ENCODE measurements around the gene SELE.

SELE gene

DNA sequence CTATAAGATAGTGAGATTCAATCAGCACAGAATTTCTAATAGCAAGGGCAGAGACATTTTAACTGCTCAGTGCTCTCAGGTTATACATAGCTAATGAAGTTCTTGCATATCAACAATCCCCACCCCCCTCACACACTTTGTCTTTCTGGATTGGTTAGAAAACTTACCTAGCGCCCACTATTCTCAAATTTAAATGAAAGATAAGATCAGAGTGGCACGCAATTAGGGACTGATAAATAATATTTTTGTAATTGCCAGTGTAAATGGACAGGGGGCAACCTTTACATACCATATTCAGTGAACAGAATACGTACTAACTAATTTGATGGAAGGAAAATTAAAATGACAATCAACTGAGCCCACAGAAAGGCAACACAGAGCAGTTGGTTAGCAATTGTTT is 34.2 kb downstream of the SELE start:
- Histone ChIP-seq H3K36me3 (replicated peaks; ENCODE audit: insufficient read depth, low read length) (no peaks in the 10 kb centered on the region), H3F3A (ENCODE audit: insufficient read depth, low read length) (peaks cover 1% of the 10 kb centered on the region; the same call in 1 of the 2 replicates), H3K9me2 (replicated peaks; ENCODE audit: insufficient read depth, low read length) (no peaks in the 10 kb centered on the region), H4K20me1 (ENCODE audit: insufficient read depth, low read length) (no peaks in the 10 kb centered on the region), H2AFZ (ENCODE audit: low read length) (no peak overlapping the region), H3K27ac (ENCODE audit: low read length) (no peak overlapping the region), H3K79me2 (ENCODE audit: low read length) (no peaks in the 10 kb centered on the region), H3K4me2 (ENCODE audit: low read depth, low read length) (no peak overlapping the region), H3K27me3 (replicated peaks; ENCODE audit: insufficient read depth, low read length) (peaks cover 17% of the 10 kb centered on the region), H3K9me3 (replicated peaks; ENCODE audit: insufficient read depth, low read length) (no peaks in the 10 kb centered on the region), H3K4me3 (ENCODE audit: low read length) (no peak overlapping the region), H3K9ac (ENCODE audit: low read length) (no peak overlapping the region), H3K4me1 (ENCODE audit: low read length) (peaks cover 5% of the 10 kb centered on the region)
- DNase-seq: no peak
- TF ChIP-seq, protein P1, sequence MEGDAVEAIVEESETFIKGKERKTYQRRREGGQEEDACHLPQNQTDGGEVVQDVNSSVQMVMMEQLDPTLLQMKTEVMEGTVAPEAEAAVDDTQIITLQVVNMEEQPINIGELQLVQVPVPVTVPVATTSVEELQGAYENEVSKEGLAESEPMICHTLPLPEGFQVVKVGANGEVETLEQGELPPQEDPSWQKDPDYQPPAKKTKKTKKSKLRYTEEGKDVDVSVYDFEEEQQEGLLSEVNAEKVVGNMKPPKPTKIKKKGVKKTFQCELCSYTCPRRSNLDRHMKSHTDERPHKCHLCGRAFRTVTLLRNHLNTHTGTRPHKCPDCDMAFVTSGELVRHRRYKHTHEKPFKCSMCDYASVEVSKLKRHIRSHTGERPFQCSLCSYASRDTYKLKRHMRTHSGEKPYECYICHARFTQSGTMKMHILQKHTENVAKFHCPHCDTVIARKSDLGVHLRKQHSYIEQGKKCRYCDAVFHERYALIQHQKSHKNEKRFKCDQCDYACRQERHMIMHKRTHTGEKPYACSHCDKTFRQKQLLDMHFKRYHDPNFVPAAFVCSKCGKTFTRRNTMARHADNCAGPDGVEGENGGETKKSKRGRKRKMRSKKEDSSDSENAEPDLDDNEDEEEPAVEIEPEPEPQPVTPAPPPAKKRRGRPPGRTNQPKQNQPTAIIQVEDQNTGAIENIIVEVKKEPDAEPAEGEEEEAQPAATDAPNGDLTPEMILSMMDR (IDR thresholded peaks at IDR 0.05; ENCODE audit: low read length): no peak
- TF ChIP-seq EZH2 (optimal IDR thresholded peaks at IDR 0.05; ENCODE audit: low read depth, low read length) (no peak), EZH2phosphoT487 (IDR thresholded peaks at IDR 0.05; ENCODE audit: low read length) (no peak)

DNA sequence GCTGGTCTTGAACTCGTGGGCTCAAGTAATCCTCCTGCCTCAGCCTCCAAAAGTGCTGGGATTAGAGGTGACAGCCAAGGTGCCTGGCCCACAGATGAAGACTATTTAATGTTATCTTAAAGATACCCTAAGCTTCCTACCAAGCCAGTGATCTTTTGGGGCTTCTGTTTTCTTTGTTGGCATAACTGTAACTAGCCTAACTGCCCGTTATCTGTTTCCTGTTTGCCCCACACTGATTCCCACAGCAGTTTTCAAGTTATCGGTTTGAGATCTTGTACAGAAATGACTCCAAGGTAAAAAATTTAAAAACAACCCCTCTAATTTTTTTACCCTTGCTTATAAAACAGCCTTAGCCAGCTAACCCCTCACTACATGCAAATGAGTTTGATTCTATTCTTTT is 34.9 kb downstream of the SELE start:
- no peaks in the 10 kb centered on the region for H3K9me3 ChIP-seq (replicated peaks; ENCODE audit: insufficient read depth, low read length)
- no peak overlapping the region for H3K9ac ChIP-seq (ENCODE audit: low read length)
- no peak overlapping the region for H2AFZ ChIP-seq (ENCODE audit: low read length)
- peaks cover 12% of the 10 kb centered on the region for H3K4me1 ChIP-seq (ENCODE audit: low read length)
- H3K4me3 ChIP-seq (ENCODE audit: low read length): no peak overlapping the region
- H3K79me2 ChIP-seq (ENCODE audit: low read length): no peaks in the 10 kb centered on the region
- peaks cover 17% of the 10 kb centered on the region for H3K27me3 ChIP-seq (replicated peaks; ENCODE audit: insufficient read depth, low read length)
- TF ChIP-seq EZH2 (optimal IDR thresholded peaks at IDR 0.05; ENCODE audit: low read depth, low read length) (no peak), EZH2phosphoT487 (IDR thresholded peaks at IDR 0.05; ENCODE audit: low read length) (no peak)
- TF ChIP-seq, protein P1 (IDR thresholded peaks at IDR 0.05; ENCODE audit: low read length): no peak
- no peak for DNase-seq
- no peaks in the 10 kb centered on the region for H3K9me2 ChIP-seq (replicated peaks; ENCODE audit: insufficient read depth, low read length)
- no peaks in the 10 kb centered on the region for H3K36me3 ChIP-seq (replicated peaks; ENCODE audit: insufficient read depth, low read length)
- H4K20me1 ChIP-seq (ENCODE audit: insufficient read depth, low read length): no peaks in the 10 kb centered on the region
- H3F3A ChIP-seq (ENCODE audit: insufficient read depth, low read length): peaks cover 8% of the 10 kb centered on the region
- H3K4me2 ChIP-seq (ENCODE audit: low read depth, low read length): no peak overlapping the region
- H3K27ac ChIP-seq (ENCODE audit: low read length): no peak overlapping the region

DNA sequence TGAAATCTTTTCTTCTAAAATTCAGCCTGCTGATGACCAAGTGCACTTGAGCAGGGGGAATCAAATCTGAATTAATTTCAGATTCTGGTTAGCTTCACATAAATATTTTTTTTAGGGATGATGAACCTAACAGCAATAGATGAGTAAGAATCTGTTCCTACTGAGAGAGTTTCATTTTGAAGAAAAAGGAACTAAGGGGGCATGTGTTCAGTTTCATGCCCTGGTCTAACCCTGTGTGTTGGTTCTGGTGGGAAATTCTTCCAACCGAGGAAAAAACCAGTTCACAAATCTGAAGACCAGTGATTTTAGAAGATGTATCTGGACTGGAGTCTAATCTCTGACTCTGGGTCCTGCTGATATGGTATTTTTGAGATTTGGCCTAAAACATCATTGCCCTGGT is 36.1 kb downstream of the SELE start:
- H3K79me2 ChIP-seq (ENCODE audit: low read length): no peaks in the 10 kb centered on the region
- H3K27me3 ChIP-seq (replicated peaks; ENCODE audit: insufficient read depth, low read length): peaks cover 17% of the 10 kb centered on the region
- H3K4me1 ChIP-seq (ENCODE audit: low read length): peaks cover 24% of the 10 kb centered on the region
- no peak overlapping the region for H3K4me2 ChIP-seq (ENCODE audit: low read depth, low read length)
- H3K9ac ChIP-seq (ENCODE audit: low read length): no peak overlapping the region
- no peak for DNase-seq
- H3K9me2 ChIP-seq (replicated peaks; ENCODE audit: insufficient read depth, low read length): no peaks in the 10 kb centered on the region
- peaks cover 20% of the 10 kb centered on the region for H3F3A ChIP-seq (ENCODE audit: insufficient read depth, low read length)
- no peaks in the 10 kb centered on the region for H3K36me3 ChIP-seq (replicated peaks; ENCODE audit: insufficient read depth, low read length)
- H3K27ac ChIP-seq (ENCODE audit: low read length): no peak overlapping the region
- no peak overlapping the region for H2AFZ ChIP-seq (ENCODE audit: low read length)
- no peak overlapping the region for H3K4me3 ChIP-seq (ENCODE audit: low read length)
- H3K9me3 ChIP-seq (replicated peaks; ENCODE audit: insufficient read depth, low read length): no peaks in the 10 kb centered on the region
- no peaks in the 10 kb centered on the region for H4K20me1 ChIP-seq (ENCODE audit: insufficient read depth, low read length)
- TF ChIP-seq EZH2phosphoT487 (IDR thresholded peaks at IDR 0.05; ENCODE audit: low read length) (no peak), EZH2 (optimal IDR thresholded peaks at IDR 0.05; ENCODE audit: low read depth, low read length) (no peak)
- TF ChIP-seq, protein P1 (IDR thresholded peaks at IDR 0.05; ENCODE audit: low read length): no peak
